Middle frontal gyrus (tissue), 1 donor: ENCODE measurements around the gene BRINP2.
"Not testable (repeated sequence)": the region's sequence is repeated elsewhere in the genome, so short reads cannot be mapped to it uniquely, and the experiment has no call there.

ENCODE experiments used
- DNase-seq: peaks from one replicate; pipeline ENCODE4 v3.0.0-alpha.2; 2015; ENCODE audit warnings: low spot score; ENCODE audit errors: extremely low spot score

The BRINP2 gene

DNA sequence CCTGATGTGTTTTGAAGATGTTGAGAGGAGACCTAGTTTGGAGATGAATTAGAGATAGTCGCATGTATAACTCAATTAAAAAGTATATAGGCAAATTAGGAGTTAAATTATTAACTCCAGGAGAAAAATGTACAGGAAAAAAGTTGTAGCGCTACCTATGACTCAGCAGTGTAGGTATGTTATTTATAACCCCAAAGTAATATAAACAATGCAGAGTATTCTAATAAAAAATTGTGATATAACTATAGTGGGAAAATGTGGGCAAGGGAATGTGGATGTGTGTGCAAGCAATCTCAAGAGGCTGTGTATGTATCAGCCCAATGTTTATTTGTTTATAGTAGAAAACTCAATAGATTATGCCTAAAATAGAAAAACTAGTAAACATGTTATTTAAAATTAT is 144.5 kb downstream of the BRINP2 start:
- no peak for DNase-seq

DNA sequence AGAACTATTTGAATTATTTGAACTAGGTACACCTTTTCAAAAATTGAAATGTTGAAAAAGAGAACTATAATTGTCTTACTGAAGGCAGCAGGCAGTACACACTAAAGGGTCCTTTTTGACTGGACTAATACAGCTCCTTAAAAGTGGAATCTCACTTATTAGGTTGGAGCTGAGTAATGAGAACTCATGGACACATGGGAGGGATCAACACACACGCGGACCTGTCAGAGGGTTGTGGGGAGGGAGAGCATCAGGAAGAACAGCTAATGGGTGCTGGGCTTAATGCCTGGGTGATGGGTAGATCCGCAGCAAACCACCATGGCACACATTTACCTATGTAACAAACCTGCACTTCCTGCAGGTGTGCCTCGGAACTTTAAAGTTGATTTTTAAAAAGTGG is 145.0 kb downstream of the BRINP2 start:
- DNase-seq = no peak

DNA sequence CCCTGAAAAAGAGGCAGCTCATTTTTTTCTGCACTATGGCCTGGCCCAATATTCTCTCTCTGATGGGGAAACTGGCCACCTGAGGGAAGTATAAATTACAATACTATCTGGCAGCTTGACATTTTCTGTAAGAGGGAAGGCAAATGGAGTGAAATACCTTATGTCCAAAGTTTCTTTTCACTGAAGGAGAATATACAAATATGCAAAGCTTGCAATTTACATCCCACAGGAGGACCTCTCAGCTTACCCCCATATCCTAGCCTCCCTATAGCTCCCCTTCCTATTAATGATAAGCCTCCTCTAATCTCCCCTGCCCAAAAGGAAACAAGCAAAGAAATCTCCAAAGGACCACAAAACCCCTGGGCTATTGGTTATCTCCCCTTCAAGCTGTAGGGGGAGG is 150.7 kb downstream of the BRINP2 start:
- DNase-seq = not testable (repeated sequence)

DNA sequence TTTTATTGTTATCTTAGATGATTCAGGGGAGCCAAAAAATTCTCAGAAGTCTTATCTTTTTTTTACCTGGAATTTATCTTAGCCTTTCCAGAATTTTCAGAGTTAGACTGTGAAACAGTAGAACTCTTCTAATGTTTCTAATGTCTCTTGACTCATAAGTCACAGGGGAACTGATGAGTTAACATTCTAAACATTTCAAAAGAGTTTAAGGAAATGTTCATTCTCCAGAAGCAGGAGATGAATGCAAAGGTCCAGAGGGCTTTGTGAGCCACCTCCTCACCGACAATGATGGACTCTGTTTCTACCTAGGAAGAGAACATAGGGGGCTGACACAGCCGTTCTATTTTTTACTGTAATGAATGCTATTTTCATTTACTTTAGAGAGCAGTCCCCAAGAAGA is 157.5 kb downstream of the BRINP2 start:
- DNase-seq = no peak

DNA sequence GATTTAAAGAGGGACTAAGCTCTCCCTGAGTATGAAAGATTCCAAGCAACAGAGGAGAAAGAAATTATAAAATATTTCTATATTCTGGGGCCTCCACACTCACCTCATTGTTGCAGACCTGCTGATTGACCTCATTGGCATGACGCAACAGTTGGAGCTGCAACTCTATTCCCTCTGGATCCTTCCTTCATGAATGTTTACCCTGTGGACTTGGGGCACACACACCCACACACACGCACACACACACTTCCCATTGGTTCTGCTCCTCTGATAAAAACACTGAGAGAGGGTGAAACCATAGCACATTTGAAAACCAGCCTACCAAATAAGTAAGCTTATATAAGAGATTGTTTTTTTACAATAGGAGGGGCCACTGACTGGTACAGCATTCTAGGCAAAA is 159.1 kb downstream of the BRINP2 start:
- DNase-seq = no peak
